ENCODE data around the gene SART3. TPM values are rescaled to one million over a fixed set of nuclear protein-coding genes. Genes with fewer than 3 reads are reported as not detected.

The SART3 gene
- total RNA-seq, 2 donors from 2014 or later, result 33.4 to 44.4 TPM

DNA sequence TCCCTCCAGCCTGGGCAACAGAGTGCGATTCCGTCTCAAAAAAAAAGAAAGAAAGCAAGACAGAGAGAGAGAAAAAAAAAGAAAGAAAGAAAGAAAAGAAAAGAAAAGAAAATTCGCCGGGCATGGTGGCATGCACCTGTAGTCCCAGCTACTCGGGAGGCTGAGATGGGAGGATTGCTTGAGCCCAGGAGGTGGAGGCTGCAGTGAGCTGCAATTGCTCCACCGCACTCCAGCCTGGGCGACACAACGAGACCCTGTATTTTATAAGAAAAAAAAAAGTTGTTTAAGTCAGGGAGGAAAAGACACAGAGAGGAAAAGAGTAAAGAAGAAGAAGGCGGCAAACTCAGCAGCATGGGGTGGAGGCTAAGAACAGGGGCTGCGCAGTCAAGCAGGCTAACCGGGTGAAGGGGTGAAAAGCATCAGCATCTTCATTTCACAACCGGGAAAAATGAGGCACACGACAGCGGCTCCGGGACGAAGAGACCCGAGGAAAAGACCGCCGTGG, 46.5 kb downstream of the SART3 start:
- Histone ChIP-seq H3K4me1 (peaks cover 0 to 14% of the 10 kb centered on the region in 2 donors), H3K4me3 (peak overlapping the region; percentile 32 to 85), H3K27me3 (no peaks in the 10 kb centered on the region), H3K9me3 (no peaks in the 10 kb centered on the region), H3K27ac (no peak overlapping the region), H3K36me3 (peaks cover 18% of the 10 kb centered on the region)
- no peak for DNase-seq (ENCODE audit: low spot score)
- no peak for TF ChIP-seq CTCF (IDR thresholded peaks at IDR 0.05)

GRCh38 chr12:108511633-108512540, 49.1 kb downstream of the SART3 start:
- peaks cover 0 to 14% of the 10 kb centered on the region in 2 donors for H3K4me1 ChIP-seq
- peaks cover 0 to 5% of the 10 kb centered on the region in 2 donors for H3K9me3 ChIP-seq
- DNase-seq (ENCODE audit: low spot score), result peak; percentile 82
- no peak overlapping the region for H3K4me3 ChIP-seq
- no peak overlapping the region for H3K27ac ChIP-seq
- TF ChIP-seq CTCF (IDR thresholded peaks at IDR 0.05), result peak; percentile 84 to 95
- H3K27me3 ChIP-seq, result no peaks in the 10 kb centered on the region
- H3K36me3 ChIP-seq, result no peaks in the 10 kb centered on the region

DNA sequence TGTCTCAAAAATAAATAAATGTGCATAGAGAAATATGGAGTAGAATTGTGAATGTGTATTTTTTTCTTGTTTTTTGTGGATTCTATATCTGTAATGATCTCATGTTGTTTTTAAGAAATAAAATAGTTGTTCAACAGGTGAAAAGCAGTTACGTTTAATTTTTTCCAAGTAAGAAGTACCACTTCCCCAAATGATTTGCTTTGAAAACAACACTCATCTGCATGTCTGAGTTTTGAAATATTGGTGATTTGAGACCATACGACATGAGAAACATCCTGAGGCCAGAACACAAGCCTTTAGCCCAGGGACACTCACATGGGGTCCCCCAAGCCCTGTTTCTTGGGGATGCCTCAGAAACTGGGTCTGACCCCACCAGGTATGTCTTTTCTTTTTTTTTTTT, 50.1 kb downstream of the SART3 start:
- Histone ChIP-seq H3K27ac (no peak overlapping the region), H3K4me3 (no peak overlapping the region), H3K27me3 (no peaks in the 10 kb centered on the region), H3K36me3 (no peaks in the 10 kb centered on the region), H3K9me3 (peaks cover 0 to 5% of the 10 kb centered on the region in 2 donors), H3K4me1 (peaks cover 0 to 8% of the 10 kb centered on the region in 2 donors)
- DNase-seq (ENCODE audit: low spot score), result no peak
- no peak for TF ChIP-seq CTCF (IDR thresholded peaks at IDR 0.05)

- no peak for DNase-seq (ENCODE audit: low spot score)
- no peak for TF ChIP-seq CTCF (IDR thresholded peaks at IDR 0.05)
- H3K4me3 ChIP-seq, result no peak overlapping the region
- H3K27me3 ChIP-seq, result no peaks in the 10 kb centered on the region
- no peaks in the 10 kb centered on the region for H3K36me3 ChIP-seq
- H3K9me3 ChIP-seq, result peaks cover 0 to 5% of the 10 kb centered on the region in 2 donors
- H3K27ac ChIP-seq, result no peak overlapping the region
- peaks cover 0 to 4% of the 10 kb centered on the region in 2 donors for H3K4me1 ChIP-seq
These were observed 51.2 kb downstream of the SART3 start for GRCh38 chr12:108509806-108510205.

- no peak for DNase-seq (ENCODE audit: low spot score)
- H3K9me3 ChIP-seq, result peaks cover 0 to 11% of the 10 kb centered on the region in 2 donors
- H3K4me1 ChIP-seq, result peaks cover 0 to 4% of the 10 kb centered on the region in 2 donors
- no peak for TF ChIP-seq CTCF (IDR thresholded peaks at IDR 0.05)
- H3K27ac ChIP-seq, result no peak overlapping the region
- H3K4me3 ChIP-seq, result no peak overlapping the region
- H3K27me3 ChIP-seq, result no peaks in the 10 kb centered on the region
- no peaks in the 10 kb centered on the region for H3K36me3 ChIP-seq
These were observed 52.9 kb downstream of the SART3 start for GRCh38 chr12:108507971-108508642.

Measured in right atrium auricular region (tissue), 2 donors.